ELR (cell line): ENCODE measurements around the gene NEUROG3.

Experiments
- DNase-seq: peaks from one replicate; pipeline ENCODE4 v3.0.0-alpha.2; 2015; ENCODE audit warnings: low read depth

The NEUROG3 gene

GRCh38 chr10:69573056-69573806, at the start of gene NEUROG3:
Gene NEUROG3, minus strand, starts transcription at chr10:69573422. Its CDS starts 379 bp downstream, at chr10:69573043.
- DNase-seq: no peak

GRCh38 chr10:69620625-69621024, 47.4 kb upstream of the NEUROG3 start:
- DNase-seq: no peak

DNA sequence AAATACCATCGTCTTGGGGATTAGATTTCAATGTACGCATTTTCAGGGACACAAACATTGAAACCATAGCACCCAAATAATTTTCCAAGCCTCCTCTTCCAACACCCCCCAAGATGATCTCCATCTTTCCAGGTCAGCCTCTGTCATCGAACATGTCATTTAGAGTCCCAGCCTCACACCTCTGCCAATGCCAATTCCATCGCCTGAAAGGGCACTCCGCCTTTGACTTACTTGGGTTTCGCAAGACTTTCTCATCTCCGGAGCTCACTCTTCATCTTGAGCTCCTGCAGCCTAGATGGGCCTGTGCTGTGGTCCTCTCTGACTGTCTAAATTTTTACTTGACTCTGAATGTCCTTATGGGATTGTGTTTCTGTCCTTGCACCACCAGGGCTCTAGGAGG, 46.4 kb upstream of the NEUROG3 start:
- no peak for DNase-seq

DNA sequence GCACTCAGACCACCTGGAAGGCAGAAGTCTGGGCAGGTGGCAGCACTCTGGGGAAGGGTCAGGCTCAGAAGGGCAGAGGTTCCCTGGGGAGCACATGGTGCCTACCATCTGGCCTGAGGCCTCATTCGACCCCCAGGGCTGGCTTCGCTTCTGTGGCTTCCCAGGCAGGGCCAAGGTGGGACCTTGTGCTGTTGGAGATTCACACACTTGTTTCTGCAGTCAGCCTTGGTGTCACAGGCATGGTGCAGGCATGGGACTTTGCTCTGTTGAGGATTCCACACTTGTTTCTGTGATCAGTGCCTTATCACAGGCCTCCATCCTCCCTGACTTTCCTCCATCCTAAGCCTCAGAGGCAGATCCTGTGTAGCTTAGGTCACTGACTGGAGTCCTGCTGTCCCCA, 45.5 kb upstream of the NEUROG3 start:
- DNase-seq: no peak

DNA sequence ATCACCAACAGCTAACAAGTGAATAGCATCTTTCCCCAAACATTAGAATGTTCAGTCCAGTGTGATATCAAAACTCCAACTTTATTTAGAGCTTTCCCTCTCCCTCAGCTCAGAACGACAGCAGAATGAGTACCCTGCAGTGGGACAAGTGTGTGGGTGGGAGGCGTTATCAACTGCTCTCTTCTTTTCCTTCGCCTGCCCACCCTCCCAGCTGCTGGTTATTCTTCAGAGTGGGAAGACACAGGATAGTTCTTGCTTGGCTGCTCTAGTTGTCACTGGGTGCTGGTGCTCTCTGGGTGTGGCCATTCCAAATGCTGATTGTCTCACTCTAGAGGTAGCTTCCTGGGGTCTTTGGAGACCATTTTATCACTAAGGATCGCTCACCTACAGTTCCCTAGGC, 43.1 kb upstream of the NEUROG3 start:
- no peak for DNase-seq

DNA sequence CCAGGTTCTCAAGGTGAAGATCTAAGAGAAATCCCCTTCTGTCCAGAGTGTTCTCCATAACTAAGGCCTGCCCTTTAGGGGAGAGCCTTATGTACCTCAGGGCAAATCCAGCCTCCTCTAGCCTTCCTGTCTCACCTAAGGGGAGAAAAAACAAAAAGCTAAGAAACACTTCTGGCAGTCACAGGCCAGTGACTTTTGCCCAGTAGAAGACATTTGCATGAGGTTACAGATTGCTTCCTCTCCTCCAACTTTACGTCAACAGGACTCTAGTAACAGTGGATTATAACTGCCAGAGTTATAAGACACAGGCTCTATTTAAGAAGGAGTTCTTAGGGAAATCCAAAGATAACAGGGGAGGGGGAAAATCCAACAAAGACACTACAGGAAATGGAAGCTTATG, 40.9 kb upstream of the NEUROG3 start:
- DNase-seq: no peak

DNA sequence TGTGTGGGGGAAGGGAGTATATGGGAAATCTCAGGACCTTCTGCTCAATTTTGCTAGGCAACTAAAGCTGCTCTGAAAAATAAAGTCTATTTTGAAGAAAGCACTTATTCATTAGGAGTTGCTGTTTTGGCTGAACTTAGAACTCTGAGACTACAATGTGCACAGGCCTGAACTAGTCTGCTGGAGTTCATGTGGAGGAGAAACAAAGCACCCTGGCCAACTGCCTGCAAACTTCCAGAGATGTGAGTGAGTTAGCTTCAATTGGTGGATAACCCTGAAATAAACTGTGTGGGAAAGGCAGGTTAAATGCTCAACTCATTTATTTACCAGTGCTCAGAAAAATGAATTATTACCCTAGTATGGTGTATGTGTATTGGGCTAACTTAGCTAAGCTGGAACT, 39.5 kb upstream of the NEUROG3 start:
- no peak for DNase-seq

DNA sequence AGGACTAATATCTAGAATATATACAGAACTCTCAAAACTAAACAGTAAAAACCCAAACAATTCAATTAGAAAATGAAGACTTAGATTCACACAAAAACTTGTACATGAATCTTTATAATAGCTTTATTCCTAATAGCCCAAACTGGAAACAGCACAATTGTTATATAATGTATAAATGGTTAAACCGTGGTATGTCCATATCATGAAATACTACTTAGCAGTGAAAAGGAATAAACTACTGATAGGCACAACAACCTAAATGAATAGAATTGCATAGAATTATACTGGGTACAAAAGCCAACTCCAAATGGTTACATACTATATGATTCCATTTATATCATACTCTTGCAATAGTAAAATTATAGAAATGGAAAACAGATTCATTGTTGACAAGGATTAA, 35.9 kb upstream of the NEUROG3 start:
- no peak for DNase-seq

- no peak for DNase-seq
These were observed 27.6 kb upstream of the NEUROG3 start for GRCh38 chr10:69600761-69601330.

DNA sequence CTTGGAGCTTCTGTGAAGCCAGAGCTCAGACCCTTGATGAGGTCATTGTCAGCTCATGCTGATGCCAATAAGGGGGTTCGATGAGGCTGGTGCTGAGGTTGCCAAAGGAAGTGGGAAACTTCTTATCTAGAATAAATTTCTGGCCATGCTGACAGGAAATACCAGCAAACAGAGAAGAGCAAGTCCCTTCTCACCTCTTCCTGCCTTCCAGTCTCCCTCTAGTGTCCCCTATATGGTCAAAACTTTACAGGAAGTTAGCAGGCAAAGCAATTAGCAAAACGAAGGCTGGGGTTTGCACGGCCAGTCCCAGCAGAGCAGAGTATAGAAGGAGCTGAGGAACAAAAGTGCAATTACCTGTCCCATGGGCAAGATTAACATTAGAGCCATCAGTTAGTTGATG, 15.1 kb upstream of the NEUROG3 start:
- no peak for DNase-seq

- DNase-seq: no peak
These were observed 11.4 kb upstream of the NEUROG3 start for GRCh38 chr10:69584624-69585023.

DNA sequence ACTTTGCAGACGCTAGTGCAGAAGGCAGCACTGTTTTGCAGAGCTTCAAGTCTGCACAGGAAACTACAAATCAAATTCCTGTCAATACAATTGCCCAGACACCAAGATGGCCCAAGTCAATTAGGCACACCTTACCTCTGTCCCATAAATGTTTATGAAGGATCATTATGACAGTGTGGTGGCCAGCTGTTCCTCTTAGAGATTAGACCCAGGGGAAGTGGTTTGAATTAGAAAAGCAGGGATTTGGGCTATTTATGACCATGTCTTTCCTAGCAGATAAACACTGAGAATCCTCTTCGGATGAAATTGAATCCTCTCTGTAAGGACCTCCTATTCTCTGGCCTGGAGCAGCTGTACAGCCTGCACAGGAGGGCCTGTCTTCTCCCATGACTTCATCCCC, 9.9 kb upstream of the NEUROG3 start:
- no peak for DNase-seq

DNA sequence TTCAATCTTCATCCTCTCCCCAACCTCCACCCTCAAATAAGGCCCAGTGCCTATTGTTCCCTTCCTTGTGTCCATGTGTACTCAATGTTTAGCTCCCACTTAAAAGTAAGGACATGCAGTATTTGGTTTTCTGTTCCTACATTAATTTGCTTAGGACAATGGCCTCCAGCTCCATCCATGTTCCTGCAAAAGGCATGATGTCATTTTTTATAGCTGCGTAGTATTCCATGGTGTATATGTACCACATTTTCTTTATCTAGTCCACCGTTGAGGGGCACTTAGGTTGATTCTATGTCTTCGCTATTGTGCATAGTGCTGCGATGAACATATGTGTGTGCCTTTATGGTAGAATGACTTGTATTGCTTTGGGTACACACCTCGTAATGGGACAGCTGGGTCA, 7.2 kb upstream of the NEUROG3 start:
- no peak for DNase-seq

- no peak for DNase-seq
These were observed 6.3 kb upstream of the NEUROG3 start for GRCh38 chr10:69579464-69580060.

DNA sequence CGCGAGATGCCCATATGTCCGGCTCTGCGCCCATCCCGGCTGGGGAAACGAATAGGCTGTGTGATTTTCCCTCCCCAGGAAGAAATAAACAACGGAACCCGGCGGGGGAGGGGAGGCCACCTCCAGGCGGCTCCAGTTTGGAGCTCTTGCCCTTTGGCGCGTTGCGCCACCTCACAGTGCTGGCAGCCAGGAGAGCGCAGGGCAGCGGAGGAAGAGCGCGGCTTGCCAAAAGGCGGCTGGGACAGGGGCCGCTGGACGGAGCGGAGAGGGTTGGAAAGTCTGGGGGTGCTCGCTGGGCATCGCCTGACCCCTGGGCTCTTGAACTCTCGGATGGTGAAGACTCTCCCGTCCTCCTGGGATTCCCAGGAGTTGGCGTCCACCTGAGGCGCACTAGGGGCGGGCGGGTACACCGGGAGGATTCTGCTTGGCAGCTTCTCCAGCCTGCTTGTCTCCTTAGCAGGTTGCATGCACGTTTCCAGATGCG, 5.3 kb upstream of the NEUROG3 start:
- DNase-seq: no peak

DNA sequence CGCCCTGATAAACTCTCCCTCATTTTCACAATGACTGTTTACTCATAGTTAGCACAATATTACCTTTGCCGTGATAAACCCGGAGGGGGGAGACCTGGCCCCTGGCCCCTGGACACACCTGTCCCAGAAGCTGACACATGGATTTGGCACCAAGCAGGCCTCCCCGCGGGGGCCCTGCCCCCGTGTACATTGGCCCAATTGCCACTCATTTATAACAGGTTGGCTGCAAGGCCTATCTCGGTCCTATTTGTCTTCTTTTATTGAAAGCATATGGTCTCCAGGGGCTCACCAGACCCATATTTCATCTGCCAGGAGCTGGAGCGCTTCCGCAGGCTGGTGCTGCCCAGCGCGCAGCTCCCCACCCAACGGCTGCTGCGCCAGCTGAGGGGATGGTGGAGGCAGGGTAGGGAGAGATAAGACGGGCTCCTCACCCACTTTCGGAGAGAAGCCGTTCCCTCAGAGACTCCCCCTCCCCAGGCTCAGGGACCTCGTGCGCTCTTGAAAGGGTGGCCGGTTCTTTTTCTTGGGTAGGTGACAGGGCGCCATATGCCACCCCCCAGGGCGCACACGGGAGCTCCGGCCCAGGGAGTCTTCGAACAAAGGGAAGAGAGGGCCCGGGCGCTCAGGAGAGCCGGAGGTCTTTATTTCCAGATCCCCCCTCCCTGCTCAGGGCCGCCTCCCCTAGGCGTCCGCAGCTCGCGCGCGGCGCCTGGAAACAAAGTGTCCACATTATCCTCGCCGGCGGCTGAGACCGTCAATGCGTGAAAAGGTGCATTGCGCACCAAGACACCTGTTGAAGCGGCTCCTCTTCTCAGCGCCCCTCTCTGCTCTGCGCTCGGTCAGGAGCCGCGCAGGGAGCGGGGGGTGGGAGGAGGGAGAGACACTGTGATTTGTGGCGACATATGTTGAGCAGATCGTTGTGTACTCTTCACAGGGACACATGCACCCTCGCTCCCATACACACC, 4.3 kb upstream of the NEUROG3 start:
- DNase-seq: no peak

- DNase-seq: no peak
These were observed 3.3 kb upstream of the NEUROG3 start for GRCh38 chr10:69576334-69577011.

- DNase-seq: no peak
These were observed 2.0 kb upstream of the NEUROG3 start for GRCh38 chr10:69575164-69575722.

DNA sequence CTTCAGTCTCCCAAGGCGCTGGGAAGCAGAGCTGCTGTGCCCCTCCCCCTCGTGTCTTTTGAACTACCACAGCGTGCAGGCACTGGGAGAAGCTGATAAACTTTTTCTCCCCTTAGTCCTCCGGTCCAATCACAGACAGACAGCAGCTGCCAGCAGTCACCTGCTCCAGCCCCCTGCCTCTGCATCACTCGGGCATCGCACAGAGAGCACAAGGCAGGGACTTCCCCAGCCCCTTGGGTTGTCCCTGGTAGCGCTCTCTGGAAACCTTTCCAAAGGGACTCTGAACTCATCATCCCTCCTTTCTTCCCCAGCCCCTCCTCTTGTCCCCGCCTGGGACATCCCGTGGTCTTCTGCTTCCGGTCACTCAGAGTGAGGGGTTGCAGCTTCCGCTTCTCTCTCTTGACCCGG, 1.4 kb upstream of the NEUROG3 start:
- no peak for DNase-seq

- DNase-seq: no peak
These were observed 815 bp downstream of the NEUROG3 start for GRCh38 chr10:69572159-69573055.
